HepG2 (cell line): ENCODE results near the gene FGFR3. TPM values are rescaled to one million over a fixed set of nuclear protein-coding genes. Genes with fewer than 3 reads are reported as not detected.

Experiments used
- ATAC-seq: fragments of 200-7000 bp; cut with Tn5 transposase; 3 replicates; pipeline ENCODE4 v1.9.1; 2020; ENCODE audit warnings: mild to moderate bottlenecking, moderate library complexity
- BruUV-seq: library from RNA; stranded (reverse); fragments of 400-500 nt; replicated peaks from 2 replicates; lab custom pipeline; 2021; lab: Mats Ljungman, UMichigan
- CTCF ChIA-PET: fragments of 300-600 bp; formaldehyde crosslinking; extraction: SDS; loops from one replicate; lab custom pipeline; 2021; ENCODE audit warnings: low total read pairs, inconsistent platforms, low intra/inter-chr PET ratio; lab: Yijun Ruan, JAX
- POLR2A ChIA-PET: fragments of 350-600 bp; sonication (Branson Sonifier 250); formaldehyde crosslinking; loops from one replicate; lab custom pipeline; 2020; ENCODE audit warnings: antibody characterized with exemption, inconsistent platforms; lab: Yijun Ruan, JAX
- DNase-seq: peaks from one replicate; pipeline ENCODE4 v3.0.0-alpha.2; 2015; ENCODE audit warnings: low spot score
- FAIRE-seq: peaks from 3 replicates; lab custom pipeline; 2011; peaks lifted over from hg19 to GRCh38; lab: Jason Lieb, UNC
- H2AFZ ChIP-seq: one replicate; pipeline ENCODE4 v1.6.1; 2011; ENCODE audit warnings: low read length, inconsistent platforms
- H3K27ac ChIP-seq: fragments of 300-600 bp; 3 replicates; pipeline ENCODE4 v1.8.0; 2011; ENCODE audit warnings: mixed run types, mild to moderate bottlenecking, mixed read lengths, low read length, inconsistent platforms; ENCODE audit not compliant: insufficient read depth; ENCODE audit errors: extremely low read length
- H3K27me3 ChIP-seq, 2 experiments: fragments of 200-600 bp in 1 of 2; 2 replicates in 1 of 2; 3 replicates in 1 of 2; pipeline versions ENCODE4 v1.6.0 to v1.8.0; 2011; ENCODE audit warnings: low read length in 2 of 2, mild to moderate bottlenecking in 2 of 2, moderate library complexity in 2 of 2, inconsistent platforms in 1 of 2; ENCODE audit not compliant: insufficient read depth in 2 of 2, control insufficient read depth in 1 of 2
- H3K36me3 ChIP-seq, 2 experiments: fragments of 200-600 bp in 1 of 2; replicated peaks in 1 of 2; 2 replicates in 1 of 2; 3 replicates in 1 of 2; pipeline versions ENCODE4 v1.5.1 to v1.8.0; 2011; ENCODE audit warnings: low read length in 2 of 2, inconsistent platforms in 1 of 2; ENCODE audit not compliant: insufficient read depth in 2 of 2, control insufficient read depth in 1 of 2
- H3K4me1 ChIP-seq: 2 replicates; pipeline ENCODE4 v1.5.1; 2012; ENCODE audit warnings: low read length, inconsistent platforms; ENCODE audit not compliant: insufficient read depth
- H3K4me2 ChIP-seq: 2 replicates; pipeline ENCODE4 v1.6.0; 2011; ENCODE audit warnings: low read depth, low read length, inconsistent platforms
- H3K4me3 ChIP-seq, 3 experiments: fragments of 200-600 bp in 1 of 3; sonication (generic), shearing (Covaris generic) in 1 of 3; replicated peaks in 1 of 3; 2 replicates each; pipeline ENCODE4 v1.5.1; 2011 to 2016; ENCODE audit warnings: low read length in 3 of 3, inconsistent platforms in 2 of 3, low read depth in 2 of 3, mild to moderate bottlenecking in 2 of 3, control low read depth in 1 of 3, mixed read lengths in 1 of 3; ENCODE audit not compliant: insufficient read depth in 1 of 3
- H3K79me2 ChIP-seq: one replicate; pipeline ENCODE4 v1.6.1; 2011; ENCODE audit warnings: low read length, inconsistent platforms; ENCODE audit not compliant: insufficient read depth
- H3K9ac ChIP-seq: 2 replicates; pipeline ENCODE4 v1.6.0; 2011; ENCODE audit warnings: mild to moderate bottlenecking, low read depth, low read length, inconsistent platforms; ENCODE audit not compliant: insufficient read depth
- H3K9me3 ChIP-seq: 2 replicates; pipeline ENCODE4 v1.5.1; 2012; ENCODE audit warnings: mild to moderate bottlenecking, low read length
- H4K20me1 ChIP-seq: 2 replicates; pipeline ENCODE4 v1.6.0; 2011; ENCODE audit warnings: inconsistent platforms, mild to moderate bottlenecking, low read length, moderate library complexity; ENCODE audit not compliant: insufficient read depth
- ARNT ChIP-seq: fragments of 450-650 bp; IDR thresholded peaks from 2 replicates; pipeline ENCODE4 v1.6.1; 2017
- DR1 ChIP-seq: sonication (generic); formaldehyde crosslinking; IDR thresholded peaks from 2 replicates; pipeline ENCODE4 v1.8.0; 2021; ENCODE audit warnings: mild to moderate bottlenecking, missing genetic modification reagents, inconsistent platforms
- ESRRA ChIP-seq: sonication (generic); formaldehyde crosslinking; IDR thresholded peaks from 2 replicates; pipeline ENCODE4 v1.5.1; 2020; ENCODE audit warnings: mild to moderate bottlenecking, low read depth, missing genetic modification reagents
- HNRNPL ChIP-seq: fragments of 200-400 bp; formaldehyde crosslinking; IDR thresholded peaks from 2 replicates; pipeline ENCODE4 v1.6.1; 2017; ENCODE audit warnings: mild to moderate bottlenecking, low read depth, low read length
- MAF1 ChIP-seq: sonication (generic); formaldehyde crosslinking; IDR thresholded peaks from 2 replicates; pipeline ENCODE4 v1.5.0; 2020; ENCODE audit warnings: missing genetic modification reagents, borderline replicate concordance
- MTA1 ChIP-seq: sonication (generic); formaldehyde crosslinking; IDR thresholded peaks from 2 replicates; pipeline ENCODE4 v1.4.0; 2020; ENCODE audit warnings: missing genetic modification reagents, mild to moderate bottlenecking, borderline replicate concordance
- PREB ChIP-seq: sonication (generic); formaldehyde crosslinking; IDR thresholded peaks from 2 replicates; pipeline ENCODE4 v1.4.0; 2020; ENCODE audit warnings: missing genetic modification reagents
- RBFOX2 ChIP-seq: fragments of 200-400 bp; formaldehyde crosslinking; IDR thresholded peaks from 2 replicates; pipeline ENCODE4 v1.6.1; 2017; ENCODE audit warnings: low read depth, mild to moderate bottlenecking, low read length
- SRSF4 ChIP-seq: fragments of 200-400 bp; formaldehyde crosslinking; IDR thresholded peaks from one replicate; pipeline ENCODE4 v1.6.1; 2018; ENCODE audit warnings: mild to moderate bottlenecking, low read depth, low read length, moderate library complexity; ENCODE audit not compliant: poor library complexity, severe bottlenecking
- ZNF264 ChIP-seq: sonication (generic); formaldehyde crosslinking; IDR thresholded peaks from 2 replicates; pipeline ENCODE4 v1.4.0; 2020; ENCODE audit warnings: missing genetic modification reagents
- ZNF276 ChIP-seq: sonication (generic); formaldehyde crosslinking; IDR thresholded peaks from 2 replicates; pipeline ENCODE4 v1.4.0; 2020; ENCODE audit warnings: mild to moderate bottlenecking, low read depth, missing genetic modification reagents
- ZNF773 ChIP-seq: sonication (generic); formaldehyde crosslinking; IDR thresholded peaks from 2 replicates; pipeline ENCODE4 v1.4.0; 2020; ENCODE audit warnings: missing genetic modification reagents, borderline replicate concordance
- ZNF841 ChIP-seq: sonication (generic); formaldehyde crosslinking; IDR thresholded peaks from 2 replicates; pipeline ENCODE4 v1.8.1; 2023; ENCODE audit warnings: missing genetic modification reagents, borderline replicate concordance
- WGBS: methylation state at CpG from one replicate; pipeline ENCODE4 v1.1.6; 2017; ENCODE audit warnings: low lambda C conversion rate; 5-methylcytosine and 5-hydroxymethylcytosine counted together
- in situ Hi-C: cut with HindIII; loops from 2 replicates; pipeline ENCODE4 v1.10.0; 2017; ENCODE audit warnings: low pct_unique_long_range_greater_than_20kb; ENCODE audit not compliant: extremely low pct_ligation_motif_present
- intact Hi-C: fragments of 100-400 bp; cut with micrococcal nuclease; formaldehyde crosslinking; loops from one replicate; pipeline ENCODE4 v1.10.0; 2022; ENCODE audit not compliant: unreplicated experiment
- polyA plus RNA-seq, 8 experiments: library from polyadenylated mRNA; depleted of rRNA in 3 of 8; stranded (reverse) in 7 of 8; unstranded in 1 of 8; fragments of >200 nt; fragmentation: Illumina TruSeq in 4 of 8; extraction: Trizol in 4 of 8; gene quantifications; 2 replicates each; pipeline versions ENCODE4 v1.2.1 to v1.2.3, GENCODE V29; 2011 to 2016; ENCODE audit warnings: low read depth in 4 of 8, missing spikeins in 1 of 8, mixed read lengths in 1 of 8; ENCODE audit not compliant: insufficient read depth in 1 of 8
- total RNA-seq, 5 experiments: library from RNA; depleted of rRNA; stranded (reverse); fragments of >200 nt; fragmentation: Illumina TruSeq; extraction: Trizol; gene quantifications; 2 replicates each; pipeline ENCODE4 v1.2.3, GENCODE V29; 2016; ENCODE audit warnings: low read depth in 1 of 5

Gene FGFR3
- total and polyA plus RNA-seq, 2 of the 13 experiments (the other 11 are each of a cell fraction or from before 2014, with no cell fraction given), result 103 to 109 TPM

- Histone ChIP-seq H3K27me3 (peaks cover 2 to 8% of the 10 kb centered on the region in 2 experiments; a peak in 4 of 5 replicates), H3K27ac (peak overlapping the region; percentile 59), H3K36me3 (no peaks in the 10 kb centered on the region), H3K4me2 (peak overlapping the region; percentile 89), H4K20me1 (no peaks in the 10 kb centered on the region), H3K4me1 (peaks cover 96% of the 10 kb centered on the region), H2AFZ (no peak overlapping the region), H3K9ac (no peak overlapping the region), H3K4me3 (peak overlapping the region; percentile 19 to 62 (median 29); a peak in 5 of 6 replicates), H3K79me2 (no peaks in the 10 kb centered on the region), H3K9me3 (no peaks in the 10 kb centered on the region)
- CTCF ChIA-PET, result interaction anchor here (3.5 kb wide), 1 partner anchor 24 kb away, joined by 13 read pairs; no protein-coding TSS in a partner anchor
- in situ Hi-C loops (no loop called here), intact Hi-C loops (no loop called here)
- WGBS, result 20% methylated on average over 8 of the region's 11 CpGs
- no peak for DNase-seq
- no peak for FAIRE-seq
- peak; percentile 28; the same call in 1 of the 2 replicates for TF ChIP-seq RBFOX2
- no peak for TF ChIP-seq DR1 (CRISPR knock-in tag)
- no peak for TF ChIP-seq ESRRA (CRISPR knock-in tag)
- no peak for TF ChIP-seq ZNF841
- TF ChIP-seq MAF1, result no peak
- peak; percentile 95 for TF ChIP-seq HNRNPL
- TF ChIP-seq SRSF4, result no peak
- no peak for TF ChIP-seq ZNF264 (CRISPR knock-in tag)
- no peak for TF ChIP-seq ARNT
- no peak for TF ChIP-seq PREB (CRISPR knock-in tag)
- peak; percentile 14; the same call in 1 of the 2 replicates for TF ChIP-seq MTA1 (CRISPR knock-in tag)
- 0 out of 2 replicates have a peak, but pooled peaks have one; percentile 2 for TF ChIP-seq ZNF276
- no peak for TF ChIP-seq ZNF773 (CRISPR knock-in tag)
- peak; percentile 4 for ATAC-seq
- POLR2A ChIA-PET, result interaction anchor here (0.6 to 34.3 kb wide), 8 partner anchors 3 to 78 kb away, joined by 3 to 1258 read pairs (median 12); partner anchors contain the start of gene FGFR3
- BruUV-seq, result no TSS peak
These were observed 7.5 kb upstream of the FGFR3 start for GRCh38 chr4:1785592-1785991.
